WTC11 (cell line): ENCODE results near the gene SSNA1. TPM values are rescaled to one million over a fixed set of nuclear protein-coding genes. Genes with fewer than 3 reads are reported as not detected.
A peak's percentile ranks its signal among the peaks of the same experiment; 100 is the strongest.

ENCODE experiments used
- ATAC-seq: fragments of 200-7000 bp; cut with Tn5 transposase; 2 replicates; pipeline ENCODE4 v1.10.0; 2021; ENCODE audit warnings: mild to moderate bottlenecking, moderate library complexity
- CTCF ChIA-PET: fragments of 300-600 bp; sonication (Branson Sonifier 250); formaldehyde crosslinking; loops from one replicate; lab custom pipeline; 2021; ENCODE audit warnings: antibody characterized with exemption; lab: Charles Lee
- POLR2A ChIA-PET: fragments of 350-600 bp; sonication (Branson Sonifier 250); formaldehyde crosslinking; loops from one replicate; lab custom pipeline; 2021; ENCODE audit warnings: antibody characterized with exemption; lab: Charles Lee
- DNase-seq: peaks from one replicate; pipeline ENCODE4 v3.0.0; 2021; ENCODE audit warnings: low spot score
- H3K27ac Mint-ChIP-seq: 2 replicates; pipeline ENCODE4 v1.8.0; 2021; ENCODE audit warnings: mixed read lengths
- H3K27me3 Mint-ChIP-seq: 2 replicates; pipeline ENCODE4 v1.8.0; 2021; ENCODE audit warnings: low read depth, mild to moderate bottlenecking, moderate library complexity, mixed read lengths
- H3K36me3 Mint-ChIP-seq: 2 replicates; pipeline ENCODE4 v1.8.0; 2021; ENCODE audit warnings: mixed read lengths
- H3K4me1 Mint-ChIP-seq: 2 replicates; pipeline ENCODE4 v1.8.0; 2022; ENCODE audit warnings: mixed read lengths
- H3K4me3 Mint-ChIP-seq: 2 replicates; pipeline ENCODE4 v1.8.0; 2021; ENCODE audit warnings: mild to moderate bottlenecking, moderate library complexity, mixed read lengths
- H3K9me3 Mint-ChIP-seq: 2 replicates; pipeline ENCODE4 v1.8.0; 2021; ENCODE audit warnings: mixed read lengths
- ATF3 ChIP-seq: sonication (generic); formaldehyde crosslinking; conservative IDR thresholded peaks from 2 replicates; pipeline ENCODE4 v1.8.1; 2022; ENCODE audit warnings: mild to moderate bottlenecking, missing genetic modification reagents
- CBFB ChIP-seq: sonication (generic); formaldehyde crosslinking; IDR thresholded peaks from 2 replicates; pipeline ENCODE4 v1.8.1; 2022; ENCODE audit warnings: mild to moderate bottlenecking, low read depth, missing genetic modification reagents
- HMGA2 ChIP-seq: fragments of 250-450 bp; sonication (Bioruptor Pico); IDR thresholded peaks from 2 replicates; pipeline ENCODE4 v1.4.0; 2021; ENCODE audit warnings: mild to moderate bottlenecking, moderate library complexity
- SMAD3 ChIP-seq: sonication (generic); formaldehyde crosslinking; IDR thresholded peaks from 2 replicates; pipeline ENCODE4 v1.8.0; 2022; ENCODE audit warnings: missing genetic modification reagents, mild to moderate bottlenecking, borderline replicate concordance
- SOX15 ChIP-seq: fragments of 250-450 bp; sonication (Bioruptor Pico); IDR thresholded peaks from 2 replicates; pipeline ENCODE4 v1.9.0; 2021; ENCODE audit warnings: mild to moderate bottlenecking
- ZBTB21 ChIP-seq: sonication (generic); formaldehyde crosslinking; IDR thresholded peaks from 2 replicates; pipeline ENCODE4 v1.8.1; 2023; ENCODE audit warnings: mild to moderate bottlenecking, missing genetic modification reagents, borderline replicate concordance
- ZNF263 ChIP-seq: sonication (generic); formaldehyde crosslinking; IDR thresholded peaks from 2 replicates; pipeline ENCODE4 v1.8.1; 2022; ENCODE audit warnings: low read depth, mild to moderate bottlenecking, moderate library complexity, missing genetic modification reagents
- ZNF425 ChIP-seq: fragments of 250-450 bp; sonication (Bioruptor Pico); conservative IDR thresholded peaks from 2 replicates; pipeline ENCODE4 v1.9.0; 2021; ENCODE audit warnings: mild to moderate bottlenecking
- ZSCAN18 ChIP-seq: fragments of 250-450 bp; sonication (Bioruptor Pico); IDR thresholded peaks from 2 replicates; pipeline ENCODE4 v2.1.2; 2022; ENCODE audit warnings: mild to moderate bottlenecking, moderate library complexity
- total RNA-seq: library from RNA; stranded (reverse); gene quantifications from 3 replicates; pipeline ENCODE4 v1.2.3, GENCODE V29; 2021
- TF ChIP-seq, protein P1 (sequence below): sonication (generic); formaldehyde crosslinking; IDR thresholded peaks from 2 replicates; pipeline ENCODE4 v1.8.1; 2022; ENCODE audit warnings: low read depth, mild to moderate bottlenecking, moderate library complexity, missing genetic modification reagents, borderline replicate concordance
- TF ChIP-seq, protein P2 (sequence below): sonication (generic); formaldehyde crosslinking; IDR thresholded peaks from 2 replicates; pipeline ENCODE4 v1.8.0; 2022; ENCODE audit warnings: mild to moderate bottlenecking, missing genetic modification reagents
- TF ChIP-seq, protein P3 (sequence below): sonication (generic); formaldehyde crosslinking; IDR thresholded peaks from 2 replicates; pipeline ENCODE4 v1.8.0; 2022; ENCODE audit warnings: mild to moderate bottlenecking, missing genetic modification reagents

The SSNA1 gene
- total RNA-seq, 1 experiment from 2014 or later = 102 TPM

GRCh38 chr9:137186385-137186784, 2.1 kb upstream of the SSNA1 start:
- H3K36me3 Mint-ChIP-seq = peaks cover 9% of the 10 kb centered on the region
- no peaks in the 10 kb centered on the region for H3K9me3 Mint-ChIP-seq
- CTCF ChIA-PET = interaction anchor here (1.8 kb wide), 1 partner anchor 50 kb away, joined by 6 read pairs; no protein-coding TSS in a partner anchor
- TF ChIP-seq, protein P1, sequence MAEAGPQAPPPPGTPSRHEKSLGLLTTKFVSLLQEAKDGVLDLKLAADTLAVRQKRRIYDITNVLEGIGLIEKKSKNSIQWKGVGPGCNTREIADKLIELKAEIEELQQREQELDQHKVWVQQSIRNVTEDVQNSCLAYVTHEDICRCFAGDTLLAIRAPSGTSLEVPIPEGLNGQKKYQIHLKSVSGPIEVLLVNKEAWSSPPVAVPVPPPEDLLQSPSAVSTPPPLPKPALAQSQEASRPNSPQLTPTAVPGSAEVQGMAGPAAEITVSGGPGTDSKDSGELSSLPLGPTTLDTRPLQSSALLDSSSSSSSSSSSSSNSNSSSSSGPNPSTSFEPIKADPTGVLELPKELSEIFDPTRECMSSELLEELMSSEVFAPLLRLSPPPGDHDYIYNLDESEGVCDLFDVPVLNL = no peak
- TF ChIP-seq ZNF263 (CRISPR knock-in tag) = no peak
- no peak for TF ChIP-seq CBFB (CRISPR knock-in tag)
- TF ChIP-seq, protein P2, sequence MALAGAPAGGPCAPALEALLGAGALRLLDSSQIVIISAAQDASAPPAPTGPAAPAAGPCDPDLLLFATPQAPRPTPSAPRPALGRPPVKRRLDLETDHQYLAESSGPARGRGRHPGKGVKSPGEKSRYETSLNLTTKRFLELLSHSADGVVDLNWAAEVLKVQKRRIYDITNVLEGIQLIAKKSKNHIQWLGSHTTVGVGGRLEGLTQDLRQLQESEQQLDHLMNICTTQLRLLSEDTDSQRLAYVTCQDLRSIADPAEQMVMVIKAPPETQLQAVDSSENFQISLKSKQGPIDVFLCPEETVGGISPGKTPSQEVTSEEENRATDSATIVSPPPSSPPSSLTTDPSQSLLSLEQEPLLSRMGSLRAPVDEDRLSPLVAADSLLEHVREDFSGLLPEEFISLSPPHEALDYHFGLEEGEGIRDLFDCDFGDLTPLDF = no peak
- no peak for TF ChIP-seq ZBTB21 (CRISPR knock-in tag)
- TF ChIP-seq SOX15 (CRISPR knock-in tag) = no peak
- no peak for TF ChIP-seq ZSCAN18 (CRISPR knock-in tag)
- peaks cover 20% of the 10 kb centered on the region for H3K4me1 Mint-ChIP-seq
- H3K27ac Mint-ChIP-seq = no peak overlapping the region
- DNase-seq (no peak), ATAC-seq (no peak)
- POLR2A ChIA-PET = no interaction called here
- H3K27me3 Mint-ChIP-seq = no peaks in the 10 kb centered on the region; the same call in 1 of the 2 replicates
- H3K4me3 Mint-ChIP-seq = peak overlapping the region; percentile 91

DNA sequence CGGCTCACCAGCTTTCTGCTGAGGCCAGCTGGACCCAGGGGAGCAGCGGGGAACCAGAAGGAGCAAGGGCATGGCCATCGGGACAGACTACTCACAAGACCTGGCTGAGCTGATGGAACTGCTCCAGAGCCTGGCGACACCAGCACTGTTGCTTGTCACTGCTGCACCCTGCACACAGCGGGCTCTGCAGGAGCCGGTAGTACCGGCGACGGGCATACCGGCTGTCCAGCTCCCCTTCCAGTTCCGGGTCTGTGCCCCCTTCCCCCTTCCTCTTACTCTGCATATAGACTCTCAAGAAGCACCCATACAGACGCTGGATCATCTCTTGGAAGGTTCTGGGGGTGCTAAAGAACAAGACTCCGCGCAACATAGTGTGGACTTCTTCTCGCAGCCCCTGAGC, 1.1 kb upstream of the SSNA1 start:
- ChIA-PET CTCF (interaction anchor here (1.0 to 1.8 kb wide), 3 partner anchors 11 to 58 kb away, joined by 3 to 6 read pairs (median 5); no protein-coding TSS in a partner anchor), POLR2A (interaction anchor here (0.6 to 2.0 kb wide), 2 partner anchors 13 to 16 kb away, joined by 6 to 13 read pairs; partner anchors contain the start of gene TPRN)
- H3K4me3 Mint-ChIP-seq = peak overlapping the region; percentile 91
- TF ChIP-seq ZNF425 (CRISPR knock-in tag) = no peak
- no peak for TF ChIP-seq HMGA2 (CRISPR knock-in tag)
- TF ChIP-seq, protein P3, sequence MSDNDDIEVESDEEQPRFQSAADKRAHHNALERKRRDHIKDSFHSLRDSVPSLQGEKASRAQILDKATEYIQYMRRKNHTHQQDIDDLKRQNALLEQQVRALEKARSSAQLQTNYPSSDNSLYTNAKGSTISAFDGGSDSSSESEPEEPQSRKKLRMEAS (CRISPR knock-in tag) = no peak
- peaks cover 6% of the 10 kb centered on the region for H3K36me3 Mint-ChIP-seq
- H3K4me1 Mint-ChIP-seq = peaks cover 20% of the 10 kb centered on the region
- DNase-seq = no peak
- ATAC-seq = no peak
- H3K27ac Mint-ChIP-seq = peak overlapping the region; percentile 86
- H3K9me3 Mint-ChIP-seq = no peaks in the 10 kb centered on the region
- H3K27me3 Mint-ChIP-seq = no peaks in the 10 kb centered on the region; the same call in 1 of the 2 replicates

GRCh38 chr9:137188086-137188489, 388 bp upstream of the SSNA1 start:
- TF ChIP-seq ATF3 (CRISPR knock-in tag) (no peak), SMAD3 (peak; percentile 64)
- CTCF ChIA-PET = interaction anchor here (0.6 to 3.2 kb wide), 10 partner anchors 11 to 404 kb away, joined by 3 to 24 read pairs (median 6); partner anchors contain the start of genes CYSRT1, RNF224 and TPRN
- peaks cover 20% of the 10 kb centered on the region for H3K4me1 Mint-ChIP-seq

More at GRCh38 chr9:137188086-137188489, 388 bp upstream of the SSNA1 start:
- Mint-ChIP-seq H3K27me3 (no peaks in the 10 kb centered on the region; the same call in 1 of the 2 replicates), H3K9me3 (no peaks in the 10 kb centered on the region), H3K36me3 (peaks cover 6% of the 10 kb centered on the region), H3K27ac (peak overlapping the region; percentile 86), H3K4me3 (peak overlapping the region; percentile 91)
- DNase-seq = no peak
- peak; percentile 4; the same call in 1 of the 2 replicates for ATAC-seq
- POLR2A ChIA-PET = interaction anchor here (0.6 to 2.0 kb wide), 2 partner anchors 13 to 15 kb away, joined by 6 to 13 read pairs; partner anchors contain the start of gene TPRN
